HG02642 (cell line): Measurements from ENCODE around the gene GCN1.
"Not testable (repeated sequence)": the region's sequence is repeated elsewhere in the genome, so short reads cannot be mapped to it uniquely, and the experiment has no call there.

Experiments used
- ATAC-seq: cut with Tn5 transposase; IDR thresholded peaks from one replicate; pipeline ENCODE4 v1.9.1; 2021; ENCODE audit warnings: mild to moderate bottlenecking; ENCODE audit not compliant: unreplicated experiment, poor library complexity

The GCN1 gene

GRCh38 chr12:120193286-120193685 is 1.2 kb downstream of the GCN1 start:
- ATAC-seq = not testable (repeated sequence)

GRCh38 chr12:120190985-120191480 is 3.5 kb downstream of the GCN1 start:
- no peak for ATAC-seq

GRCh38 chr12:120190386-120190785 is 4.1 kb downstream of the GCN1 start:
- ATAC-seq = no peak

- no peak for ATAC-seq
Observed at GRCh38 chr12:120186654-120187053, 7.9 kb downstream of the GCN1 start.

- ATAC-seq = no peak
Observed at GRCh38 chr12:120183211-120183631, 11.3 kb downstream of the GCN1 start.

- no peak for ATAC-seq
Observed at GRCh38 chr12:120181991-120182631, 12.4 kb downstream of the GCN1 start.

GRCh38 chr12:120180975-120181374 is 13.5 kb downstream of the GCN1 start:
- ATAC-seq = no peak

GRCh38 chr12:120175537-120175936 is 19.0 kb downstream of the GCN1 start:
- ATAC-seq = no peak

- ATAC-seq = no peak
Observed at GRCh38 chr12:120175062-120175461, 19.5 kb downstream of the GCN1 start.

GRCh38 chr12:120172053-120172452 is 22.5 kb downstream of the GCN1 start:
- ATAC-seq = no peak

- ATAC-seq = no peak
Observed at GRCh38 chr12:120170631-120171030, 23.9 kb downstream of the GCN1 start.

- ATAC-seq = no peak
Observed at GRCh38 chr12:120169946-120170345, 24.6 kb downstream of the GCN1 start.

GRCh38 chr12:120168337-120168736 is 26.2 kb downstream of the GCN1 start:
- no peak for ATAC-seq

GRCh38 chr12:120167529-120168095 is 26.9 kb downstream of the GCN1 start:
- no peak for ATAC-seq

- ATAC-seq = no peak
Observed at GRCh38 chr12:120164293-120164692, 30.2 kb downstream of the GCN1 start.

GRCh38 chr12:120162763-120163162 is 31.8 kb downstream of the GCN1 start:
- no peak for ATAC-seq

- no peak for ATAC-seq
Observed at GRCh38 chr12:120161852-120162251, 32.7 kb downstream of the GCN1 start.

GRCh38 chr12:120159509-120160237 is 34.8 kb downstream of the GCN1 start:
- no peak for ATAC-seq

- no peak for ATAC-seq
Observed at GRCh38 chr12:120158351-120158750, 36.2 kb downstream of the GCN1 start.

- no peak for ATAC-seq
Observed at GRCh38 chr12:120157678-120158077, 36.8 kb downstream of the GCN1 start.
